H1 (cell line): ENCODE data around the gene RPL23. TPM values are rescaled to one million over a fixed set of nuclear protein-coding genes. Genes with fewer than 3 reads are reported as not detected.

ENCODE experiments used
- CTCF ChIA-PET: fragments of 300-600 bp; sonication (Branson Sonifier 250); formaldehyde crosslinking; loops from one replicate; lab custom pipeline; 2021; ENCODE audit not compliant: partially characterized antibody; lab: Charles Lee
- POLR2A ChIA-PET: fragments of 300-600 bp; sonication (Branson Sonifier 250); formaldehyde crosslinking; loops from one replicate; lab custom pipeline; 2021; ENCODE audit warnings: inconsistent platforms; ENCODE audit not compliant: partially characterized antibody; lab: Charles Lee
- DNase-seq, 2 experiments: peaks; one replicate each; pipeline versions ENCODE4 v3.0.0 to v3.0.0-alpha.2; 2010 to 2022; ENCODE audit warnings: low spot score in 2 of 2, low read depth in 1 of 2, mixed read lengths in 1 of 2
- FAIRE-seq: peaks from 2 replicates; lab custom pipeline; 2011; peaks lifted over from hg19 to GRCh38; lab: Jason Lieb, UNC
- H2AFZ ChIP-seq: 2 replicates; pipeline ENCODE4 v1.8.1; 2012; ENCODE audit warnings: low read length, inconsistent platforms
- H2AK5ac ChIP-seq: 2 replicates; pipeline ENCODE4 v1.6.1; 2013; ENCODE audit warnings: low read depth, low read length
- H2BK120ac ChIP-seq: replicated peaks from 2 replicates; pipeline ENCODE3; 2013; ENCODE audit warnings: low read depth, low read length, inconsistent platforms
- H2BK12ac ChIP-seq: 2 replicates; pipeline ENCODE4 v1.6.1; 2013; ENCODE audit warnings: low read depth, low read length
- H2BK15ac ChIP-seq: 2 replicates; pipeline ENCODE4 v1.6.1; 2013; ENCODE audit warnings: low read length
- H2BK20ac ChIP-seq: 2 replicates; pipeline ENCODE4 v1.6.1; 2013; ENCODE audit warnings: low read length
- H2BK5ac ChIP-seq: 2 replicates; pipeline ENCODE4 v1.6.1; 2013; ENCODE audit warnings: low read depth, low read length
- H3K14ac ChIP-seq: 2 replicates; pipeline ENCODE4 v1.6.1; 2013; ENCODE audit warnings: inconsistent platforms; ENCODE audit not compliant: insufficient read length
- H3K18ac ChIP-seq: 2 replicates; pipeline ENCODE4 v1.6.1; 2013; ENCODE audit warnings: low read length; ENCODE audit errors: extremely low read depth
- H3K23ac ChIP-seq: 2 replicates; pipeline ENCODE4 v1.6.1; 2013; ENCODE audit warnings: inconsistent platforms; ENCODE audit not compliant: insufficient read length
- H3K23me2 ChIP-seq: 2 replicates; pipeline ENCODE4 v1.6.1; 2013; ENCODE audit warnings: low read depth, low read length
- H3K27ac ChIP-seq: 2 replicates; pipeline ENCODE4 v1.6.1; 2011; ENCODE audit warnings: low read depth, low read length, inconsistent platforms
- H3K27me3 ChIP-seq, 4 experiments: replicated peaks in 1 of 4; 1 replicate in 1 of 4; 2 replicates in 3 of 4; pipeline versions ENCODE4 v1.6.1 to v1.8.1; 2011 to 2013; ENCODE audit warnings: low read length in 3 of 4, mild to moderate bottlenecking in 3 of 4, inconsistent platforms in 2 of 4, mixed read lengths in 2 of 4, moderate library complexity in 1 of 4; ENCODE audit not compliant: control insufficient read depth in 3 of 4, insufficient read depth in 3 of 4; ENCODE audit errors: extremely low read depth in 1 of 4
- H3K36me3 ChIP-seq, 4 experiments: 2 replicates each; pipeline versions ENCODE4 v1.6.1 to v1.8.1; 2011 to 2013; ENCODE audit warnings: mild to moderate bottlenecking in 4 of 4, low read length in 3 of 4, moderate library complexity in 2 of 4, control low read depth in 1 of 4, inconsistent platforms in 1 of 4; ENCODE audit not compliant: insufficient read depth in 4 of 4, control insufficient read depth in 2 of 4
- H3K4ac ChIP-seq: replicated peaks from 2 replicates; pipeline ENCODE3; 2013; ENCODE audit warnings: low read length, low read depth, mixed read lengths, inconsistent platforms; ENCODE audit not compliant: insufficient read length
- H3K4me1 ChIP-seq, 4 experiments: replicated peaks in 1 of 4; 1 replicate in 1 of 4; 2 replicates in 3 of 4; pipeline versions ENCODE4 v1.6.1 to v1.8.1; 2011 to 2013; ENCODE audit warnings: low read length in 3 of 4, inconsistent platforms in 2 of 4, mixed read lengths in 1 of 4; ENCODE audit not compliant: insufficient read depth in 4 of 4, control insufficient read depth in 3 of 4
- H3K4me2 ChIP-seq, 2 experiments: 2 replicates each; pipeline versions ENCODE4 v1.6.1 to v1.8.1; 2011 to 2013; ENCODE audit warnings: low read depth in 2 of 2, low read length in 2 of 2, control low read depth in 1 of 2, inconsistent platforms in 1 of 2, mild to moderate bottlenecking in 1 of 2; ENCODE audit not compliant: insufficient read depth in 1 of 2
- H3K4me3 ChIP-seq, 4 experiments: fragments of 200-600, 300-600 bp in 1 of 4; sonication (generic), shearing (Covaris generic), sonication (Bioruptor Twin) in 1 of 4; 2 replicates each; pipeline versions ENCODE4 v1.5.1 to v1.8.1; 2011 to 2016; ENCODE audit warnings: low read length in 4 of 4, low read depth in 3 of 4, control low read depth in 2 of 4, inconsistent platforms in 2 of 4, mild to moderate bottlenecking in 2 of 4, mixed read lengths in 1 of 4, moderate library complexity in 1 of 4; ENCODE audit not compliant: insufficient read depth in 2 of 4; ENCODE audit errors: extremely low read depth in 1 of 4
- H3K56ac ChIP-seq: replicated peaks from 2 replicates; pipeline ENCODE3; 2013; ENCODE audit warnings: low read depth, mild to moderate bottlenecking, mixed read lengths, low read length, inconsistent platforms; ENCODE audit not compliant: insufficient read length
- H3K79me1 ChIP-seq: 2 replicates; pipeline ENCODE4 v1.6.1; 2013; ENCODE audit warnings: low read depth, low read length, control low read depth
- H3K79me2 ChIP-seq, 2 experiments: 2 replicates each; pipeline versions ENCODE4 v1.6.1 to v1.8.1; 2012 to 2013; ENCODE audit warnings: low read length in 2 of 2, mild to moderate bottlenecking in 2 of 2, inconsistent platforms in 1 of 2; ENCODE audit not compliant: insufficient read depth in 2 of 2, control insufficient read depth in 1 of 2
- H3K9ac ChIP-seq, 4 experiments: replicated peaks in 1 of 4; 1 replicate in 1 of 4; 2 replicates in 3 of 4; pipeline versions ENCODE4 v1.6.1 to v1.8.1; 2011 to 2013; ENCODE audit warnings: low read depth in 3 of 4, low read length in 3 of 4, control low read depth in 2 of 4, mild to moderate bottlenecking in 2 of 4, moderate library complexity in 2 of 4, inconsistent platforms in 1 of 4; ENCODE audit errors: extremely low read depth in 1 of 4
- H3K9me3 ChIP-seq, 2 experiments: 2 replicates each; pipeline versions ENCODE4 v1.6.1 to v1.8.1; 2012 to 2013; ENCODE audit warnings: mild to moderate bottlenecking in 2 of 2, moderate library complexity in 2 of 2, control low read depth in 1 of 2, inconsistent platforms in 1 of 2, low read depth in 1 of 2, low read length in 1 of 2, mixed read lengths in 1 of 2; ENCODE audit not compliant: insufficient read depth in 2 of 2
- H4K20me1 ChIP-seq, 2 experiments: replicated peaks in 1 of 2; 2 replicates each; pipeline versions ENCODE3 to v1.8.1; 2011 to 2013; ENCODE audit warnings: inconsistent platforms in 2 of 2, low read length in 2 of 2, mild to moderate bottlenecking in 1 of 2; ENCODE audit not compliant: insufficient read depth in 2 of 2, control insufficient read depth in 1 of 2
- H4K5ac ChIP-seq: 2 replicates; pipeline ENCODE4 v1.6.1; 2013; ENCODE audit warnings: low read length, low read depth, mixed read lengths, inconsistent platforms; ENCODE audit not compliant: insufficient read length
- H4K8ac ChIP-seq: 2 replicates; pipeline ENCODE4 v1.8.0; 2013; ENCODE audit warnings: mild to moderate bottlenecking, moderate library complexity, low read length, inconsistent platforms; ENCODE audit not compliant: insufficient read depth; ENCODE audit errors: extremely low read depth
- H4K91ac ChIP-seq: replicated peaks from 2 replicates; pipeline ENCODE3; 2013; ENCODE audit warnings: low read length, mixed read lengths, inconsistent platforms; ENCODE audit not compliant: insufficient read length
- CREB1 ChIP-seq: IDR thresholded peaks from 2 replicates; pipeline ENCODE4 v1.6.1; 2012; ENCODE audit warnings: inconsistent platforms
- HDAC2 ChIP-seq, 2 experiments: fragments of 300-600 bp in 1 of 2; sonication (generic) in 1 of 2; IDR thresholded peaks; 2 replicates each; pipeline ENCODE4 v1.6.1; 2011 to 2012; ENCODE audit warnings: low read depth in 2 of 2, low read length in 2 of 2, mild to moderate bottlenecking in 2 of 2, moderate library complexity in 2 of 2, borderline replicate concordance in 1 of 2, inconsistent platforms in 1 of 2
- KDM4A ChIP-seq: IDR thresholded peaks from one replicate; pipeline ENCODE4 v1.7.1; 2012; ENCODE audit warnings: low read depth, mild to moderate bottlenecking, moderate library complexity, low read length, inconsistent platforms; ENCODE audit not compliant: severe bottlenecking
- KDM5A ChIP-seq: fragments of 200-600 bp; IDR thresholded peaks from 2 replicates; pipeline ENCODE4 v1.7.1; 2012; ENCODE audit warnings: mild to moderate bottlenecking, low read length, inconsistent platforms, mixed read lengths
- MAFK ChIP-seq: IDR thresholded peaks from 2 replicates; pipeline ENCODE4 v1.6.1; 2012; ENCODE audit warnings: low read depth, mild to moderate bottlenecking, improper control_type of control experiment, low read length
- POLR2A ChIP-seq, 2 experiments: IDR thresholded peaks; 1 replicate in 1 of 2; 2 replicates in 1 of 2; pipeline ENCODE4 v1.6.1; 2011; ENCODE audit warnings: low read depth in 2 of 2, low read length in 2 of 2, mild to moderate bottlenecking in 2 of 2; ENCODE audit errors: control extremely low read depth in 1 of 2
- POU5F1 ChIP-seq: IDR thresholded peaks from 2 replicates; pipeline ENCODE4 v1.6.1; 2011; ENCODE audit warnings: low read depth, mild to moderate bottlenecking, low read length, moderate library complexity
- SAP30 ChIP-seq: fragments of 300-600 bp; sonication (generic); IDR thresholded peaks from 2 replicates; pipeline ENCODE4 v1.7.1; 2012; ENCODE audit warnings: low read length, moderate library complexity, mild to moderate bottlenecking, inconsistent platforms; ENCODE audit not compliant: insufficient read depth, insufficient replicate concordance
- SIN3A ChIP-seq, 2 experiments: IDR thresholded peaks in 1 of 2; conservative IDR thresholded peaks in 1 of 2; 2 replicates each; pipeline ENCODE4 v1.6.1; 2011 to 2012; ENCODE audit warnings: low read length in 2 of 2, improper control_type of control experiment in 1 of 2, low read depth in 1 of 2, mild to moderate bottlenecking in 1 of 2
- TAF7 ChIP-seq: optimal IDR thresholded peaks from 2 replicates; pipeline ENCODE3; 2011; ENCODE audit warnings: low read depth, mild to moderate bottlenecking, inconsistent platforms, low read length, moderate library complexity, borderline replicate concordance
- WGBS, 2 experiments: shearing (Covaris generic) in 1 of 2; methylation state at CpG; one replicate each; pipeline versions ENCODE4 v1.1.6 to v1.1.7; 2013 to 2015; ENCODE audit warnings: low lambda C conversion rate in 2 of 2, mixed read lengths in 2 of 2, inconsistent platforms in 1 of 2, low coverage in 1 of 2, missing lambda C conversion rate in 1 of 2; ENCODE audit not compliant: insufficient replicate concordance in 2 of 2, insufficient coverage in 1 of 2, insufficient read length in 1 of 2; ENCODE audit errors: extremely low coverage in 1 of 2, missing lambda C conversion rate in 1 of 2; 5-methylcytosine and 5-hydroxymethylcytosine counted together
- polyA plus RNA-seq, 7 experiments: library from polyadenylated mRNA; depleted of rRNA in 3 of 7; stranded (reverse) in 5 of 7; unstranded in 2 of 7; fragments of >200 nt in 5 of 7; fragments of 200-250 nt in 2 of 7; gene quantifications; 1 replicate in 5 of 7; 2 replicates in 1 of 7; 4 replicates in 1 of 7; pipeline versions ENCODE4 v1.2.1 to v1.2.3, GENCODE V29; 2011 to 2013; ENCODE audit warnings: missing spikeins in 2 of 7, mixed read lengths in 2 of 7
- total RNA-seq: library from RNA; stranded (reverse); fragmentation: NEBNext Ultra II Directional; extraction: Animal tissue kit (Norgen Biotek cat#: 25700); gene quantifications from 2 replicates; pipeline ENCODE4 v1.2.1, GENCODE V29; 2021

RPL23 gene
- total and polyA plus RNA-seq, 2 of the 8 experiments (the other 6 are each of a cell fraction or from before 2014, with no cell fraction given): 2,148 to 2,502 TPM

GRCh38 chr17:38870259-38871165 is 17.0 kb upstream of the RPL23 start:
- Histone ChIP-seq H3K79me2 (peaks cover 32 to 49% of the 10 kb centered on the region in 2 experiments), H3K4me3 (peak overlapping the region; percentile 88 to 100 (median 98)), H3K14ac (peak overlapping the region; percentile 58), H3K4ac (peak overlapping the region; percentile 89), H3K9ac (peak overlapping the region; percentile 62 to 90 (median 86)), H3K4me1 (peaks cover 2 to 38% (median 22%) of the 10 kb centered on the region in 4 experiments), H3K18ac (peak overlapping the region; percentile 84), H3K27me3 (no peaks in the 10 kb centered on the region), H2BK20ac (no peak overlapping the region), H3K4me2 (peak overlapping the region; percentile 81 to 95), H2AFZ (no peak overlapping the region), H3K23me2 (peaks cover 17% of the 10 kb centered on the region), H4K8ac (peak overlapping the region; percentile 58), H3K56ac (peak overlapping the region; percentile 81), H2BK120ac (no peak overlapping the region), H3K27ac (peak overlapping the region; percentile 52), H2BK15ac (peak overlapping the region; percentile 40; the same call in 1 of the 2 replicates), H2BK5ac (peak overlapping the region; percentile 93), H4K91ac (peak overlapping the region; percentile 70), H2AK5ac (no peak overlapping the region; the same call in 1 of the 2 replicates), H4K5ac (peak overlapping the region; percentile 87), H3K9me3 (no peaks in the 10 kb centered on the region), H3K79me1 (peaks cover 22% of the 10 kb centered on the region), H3K36me3 (peaks cover 0 to 2% (median 0%) of the 10 kb centered on the region in 4 experiments; a peak in 1 of 8 replicates), H3K23ac (no peak overlapping the region), H4K20me1 (peaks cover 0 to 9% of the 10 kb centered on the region in 2 experiments), H2BK12ac (0 out of 2 replicates have a peak overlapping the region, but pooled peaks have one; percentile 64)
- DNase-seq: peak in 1 of 2 experiments; percentile 79
- CTCF ChIA-PET: interaction anchor here (0.8 to 3.2 kb wide), 12 partner anchors 9 to 109 kb away, joined by 3 to 16 read pairs (median 4); no protein-coding TSS in a partner anchor
- POLR2A ChIA-PET: interaction anchor here (0.7 to 24.3 kb wide), 16 partner anchors 12 to 284 kb away, joined by 3 to 468 read pairs (median 4); partner anchors contain the start of genes LASP1NB, PIP4K2B and RPL23
- FAIRE-seq: no peak
- 5% methylated on average over 42 of the region's 56 CpGs; no CpG with 5 or more reads in 1 of the 2 experiments for WGBS, 2 experiments
- peak; percentile 18 for TF ChIP-seq KDM4A
- peak in 1 of 2 experiments; percentile 2; a peak in 1 of 4 replicates for TF ChIP-seq SIN3A (conservative IDR thresholded peaks at IDR 0.05 in 1 of 2, IDR thresholded peaks at IDR 0.05 in 1 of 2; ENCODE audit: low read depth in 1 of 2, low read length in 2 of 2)
- no peak for TF ChIP-seq MAFK
- no peak for TF ChIP-seq POU5F1
- TF ChIP-seq TAF7: no peak
- no peak for TF ChIP-seq KDM5A
- no peak for TF ChIP-seq CREB1
- TF ChIP-seq POLR2A (IDR thresholded peaks at IDR 0.05; ENCODE audit: control extremely low read depth in 1 of 2, low read depth in 2 of 2, low read length in 2 of 2): peak in 1 of 2 experiments; percentile 5; a peak in 1 of 3 replicates
- no peak; a peak in 1 of 4 replicates for TF ChIP-seq HDAC2 (IDR thresholded peaks at IDR 0.05; ENCODE audit: borderline replicate concordance in 1 of 2, low read depth in 2 of 2, low read length in 2 of 2)
- peak; percentile 39 for TF ChIP-seq SAP30
